HFF-Myc (cell line): ENCODE results near the gene RNF213.

ENCODE experiments used
- DNase-seq: peaks from one replicate; pipeline ENCODE4 v3.0.0-alpha.2; 2011; ENCODE audit warnings: low read depth; ENCODE audit errors: extremely low read depth
- H3K4me3 ChIP-seq: replicated peaks from 2 replicates; pipeline ENCODE4 v1.5.1; 2011; ENCODE audit warnings: low read depth, mild to moderate bottlenecking, control low read depth, low read length
- CTCF ChIP-seq: IDR thresholded peaks from 2 replicates; pipeline ENCODE4 v1.5.1; 2012; ENCODE audit warnings: mild to moderate bottlenecking, low read depth, low read length, control low read depth; ENCODE audit errors: missing control alignments

Gene RNF213

GRCh38 chr17:80413771-80414507, 153.3 kb downstream of the RNF213 start:
- no peak for DNase-seq
- peak overlapping the region; percentile 62 for H3K4me3 ChIP-seq
- no peak for TF ChIP-seq CTCF

- peak overlapping the region; percentile 62 for H3K4me3 ChIP-seq
- DNase-seq, result no peak
- no peak for TF ChIP-seq CTCF
Measured at GRCh38 chr17:80414508-80414802, 153.8 kb downstream of the RNF213 start.

- H3K4me3 ChIP-seq, result peak within 1 kb of the TSS; percentile 62
- peak; percentile 70 for DNase-seq
- TF ChIP-seq CTCF, result no peak
Measured at GRCh38 chr17:80414803-80415625, 154.4 kb downstream of the RNF213 start, which contains the start of gene ENDOV. Gene ENDOV (plus strand): TSS chr17:80415167. CDS start chr17:80415195, 28 bp downstream.

GRCh38 chr17:80415626-80416137, 155.0 kb downstream of the RNF213 start:
- TF ChIP-seq CTCF, result no peak
- DNase-seq, result no peak

GRCh38 chr17:80416260-80416939, 155.7 kb downstream of the RNF213 start:
- TF ChIP-seq CTCF, result no peak
- no peak for DNase-seq
- H3K4me3 ChIP-seq, result peak overlapping the region; percentile 62

More at GRCh38 chr17:80415626-80416137, 155.0 kb downstream of the RNF213 start:
- H3K4me3 ChIP-seq, result peak overlapping the region; percentile 62

GRCh38 chr17:80416940-80417293, 156.3 kb downstream of the RNF213 start:
- no peak for TF ChIP-seq CTCF
- DNase-seq, result no peak
- no peak overlapping the region for H3K4me3 ChIP-seq
